Stomach (tissue), 4 donors: ENCODE measurements around the gene CDKN2B-AS1.

Experiments
- EP300 ChIP-seq: sonication (generic); formaldehyde crosslinking; IDR thresholded peaks from one replicate; pipeline ENCODE4 v1.6.1; 2017; ENCODE audit warnings: antibody characterized with exemption
- POLR2AphosphoS5 ChIP-seq, 3 donors: sonication (generic); formaldehyde crosslinking; IDR thresholded peaks; one replicate each; pipeline ENCODE4 v1.6.1; 2016; ENCODE audit warnings: antibody characterized with exemption in 3 of 3
- TF ChIP-seq, protein P1 (sequence below), 7 experiments: fragments of 450-650 bp in 4 of 7; fragments of 200-600 bp in 3 of 7; sonication (generic) in 3 of 7; IDR thresholded peaks; one replicate each; pipeline ENCODE4 v1.5.1; 2016 to 2019; ENCODE audit warnings: antibody characterized with exemption in 7 of 7, control low read depth in 2 of 7, mild to moderate bottlenecking in 1 of 7

DNA sequence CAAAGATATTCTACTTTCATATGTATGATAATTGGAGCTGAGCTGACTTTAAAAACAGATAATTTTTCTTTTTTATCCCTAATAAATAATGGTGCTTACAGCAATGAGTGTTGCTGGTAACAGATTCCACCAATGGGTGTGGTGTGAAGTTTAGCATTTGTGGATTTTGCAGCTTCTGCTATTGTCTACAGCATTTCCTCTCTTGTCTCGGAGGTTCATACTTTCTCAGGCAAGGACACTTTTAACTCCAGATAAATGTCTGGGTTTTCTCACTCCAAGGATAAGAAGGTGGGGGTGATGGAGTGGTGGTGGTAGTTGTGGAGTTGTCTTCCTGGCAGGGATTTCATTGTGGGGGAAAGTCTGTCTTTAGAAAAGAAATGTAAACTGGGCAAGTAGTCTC, 134.5 kb downstream of the CDKN2B-AS1 start:
- TF ChIP-seq, protein P1, sequence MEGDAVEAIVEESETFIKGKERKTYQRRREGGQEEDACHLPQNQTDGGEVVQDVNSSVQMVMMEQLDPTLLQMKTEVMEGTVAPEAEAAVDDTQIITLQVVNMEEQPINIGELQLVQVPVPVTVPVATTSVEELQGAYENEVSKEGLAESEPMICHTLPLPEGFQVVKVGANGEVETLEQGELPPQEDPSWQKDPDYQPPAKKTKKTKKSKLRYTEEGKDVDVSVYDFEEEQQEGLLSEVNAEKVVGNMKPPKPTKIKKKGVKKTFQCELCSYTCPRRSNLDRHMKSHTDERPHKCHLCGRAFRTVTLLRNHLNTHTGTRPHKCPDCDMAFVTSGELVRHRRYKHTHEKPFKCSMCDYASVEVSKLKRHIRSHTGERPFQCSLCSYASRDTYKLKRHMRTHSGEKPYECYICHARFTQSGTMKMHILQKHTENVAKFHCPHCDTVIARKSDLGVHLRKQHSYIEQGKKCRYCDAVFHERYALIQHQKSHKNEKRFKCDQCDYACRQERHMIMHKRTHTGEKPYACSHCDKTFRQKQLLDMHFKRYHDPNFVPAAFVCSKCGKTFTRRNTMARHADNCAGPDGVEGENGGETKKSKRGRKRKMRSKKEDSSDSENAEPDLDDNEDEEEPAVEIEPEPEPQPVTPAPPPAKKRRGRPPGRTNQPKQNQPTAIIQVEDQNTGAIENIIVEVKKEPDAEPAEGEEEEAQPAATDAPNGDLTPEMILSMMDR (IDR thresholded peaks at IDR 0.05), result no peak
- TF ChIP-seq POLR2AphosphoS5 (IDR thresholded peaks at IDR 0.05) (no peak), EP300 (no peak)
